ENCODE measurements around the gene TSSC4. TPM values are rescaled to one million over a fixed set of nuclear protein-coding genes. Genes with fewer than 3 reads are reported as not detected.

The TSSC4 gene
- total RNA-seq, 1 experiment from 2014 or later = 35.6 TPM

GRCh38 chr11:2368178-2368850, 32.2 kb upstream of the TSSC4 start:
- no peaks in the 10 kb centered on the region for H3K9me2 ChIP-seq (ENCODE audit: insufficient read depth)
- H4K20me1 ChIP-seq (ENCODE audit: insufficient read depth) = no peaks in the 10 kb centered on the region
- ChIA-PET CTCF (no interaction called here), POLR2A (ENCODE audit: unreplicated experiment) (no interaction called here)
- DNase-seq = no peak
- no peaks in the 10 kb centered on the region for H3K9me3 ChIP-seq (ENCODE audit: insufficient read depth, low read depth)
- BruUV-seq (replicated peaks) = no TSS peak
- peaks cover 2% of the 10 kb centered on the region; the same call in 1 of the 2 replicates for H3K27me3 ChIP-seq (ENCODE audit: insufficient read depth, low read depth)
- no peak overlapping the region for H3K27ac ChIP-seq
- intact Hi-C loops (cut with micrococcal nuclease; ENCODE audit: unreplicated experiment) = loop anchor here (1.0 kb wide), 1 partner anchor 12 kb away; no protein-coding TSS in a partner anchor
- H3K36me3 ChIP-seq (ENCODE audit: low read depth) = no peaks in the 10 kb centered on the region
- H3F3A ChIP-seq (ENCODE audit: insufficient read depth, low read depth) = no peaks in the 10 kb centered on the region
- no peaks in the 10 kb centered on the region for H3K79me2 ChIP-seq (ENCODE audit: low read depth)
- H3K4me1 ChIP-seq (replicated peaks; ENCODE audit: insufficient read depth) = no peaks in the 10 kb centered on the region
- H2AFZ ChIP-seq = no peak overlapping the region
- TF ChIP-seq CTCF (conservative IDR thresholded peaks at IDR 0.05) (no peak), EZH2 (IDR thresholded peaks at IDR 0.05; ENCODE audit: low read depth) (no peak)
- no peak overlapping the region for H3K4me2 ChIP-seq
- H3K4me3 ChIP-seq = no peak overlapping the region

GRCh38 chr11:2368851-2369180, 31.7 kb upstream of the TSSC4 start:
- CTCF ChIA-PET = no interaction called here
- no peak overlapping the region for H2AFZ ChIP-seq
- H3K9me2 ChIP-seq (ENCODE audit: insufficient read depth) = no peaks in the 10 kb centered on the region
- H3K9me3 ChIP-seq (ENCODE audit: insufficient read depth, low read depth) = no peaks in the 10 kb centered on the region
- no peak for TF ChIP-seq CTCF (conservative IDR thresholded peaks at IDR 0.05)
- H3F3A ChIP-seq (ENCODE audit: insufficient read depth, low read depth) = no peaks in the 10 kb centered on the region
- no TSS peak for BruUV-seq (replicated peaks)
- no peak overlapping the region for H3K27ac ChIP-seq
- H3K36me3 ChIP-seq (ENCODE audit: low read depth) = no peaks in the 10 kb centered on the region
- no peaks in the 10 kb centered on the region for H4K20me1 ChIP-seq (ENCODE audit: insufficient read depth)
- H3K4me2 ChIP-seq = no peak overlapping the region
- no peak for DNase-seq
- intact Hi-C loops (cut with micrococcal nuclease; ENCODE audit: unreplicated experiment) = loop anchor here (1.0 kb wide), 1 partner anchor 13 kb away; no protein-coding TSS in a partner anchor
- no peaks in the 10 kb centered on the region; the same call in 1 of the 2 replicates for H3K27me3 ChIP-seq (ENCODE audit: insufficient read depth, low read depth)
- H3K79me2 ChIP-seq (ENCODE audit: low read depth) = no peaks in the 10 kb centered on the region
- POLR2A ChIA-PET (ENCODE audit: unreplicated experiment) = no interaction called here
- H3K4me1 ChIP-seq (replicated peaks; ENCODE audit: insufficient read depth) = no peaks in the 10 kb centered on the region
- H3K4me3 ChIP-seq = no peak overlapping the region

- Histone ChIP-seq H3K9me3 (ENCODE audit: insufficient read depth, low read depth) (no peaks in the 10 kb centered on the region), H3K36me3 (ENCODE audit: low read depth) (no peaks in the 10 kb centered on the region), H2AFZ (no peak overlapping the region), H3K9me2 (ENCODE audit: insufficient read depth) (no peaks in the 10 kb centered on the region), H3K4me2 (no peak overlapping the region), H3K27me3 (ENCODE audit: insufficient read depth, low read depth) (no peaks in the 10 kb centered on the region; the same call in 1 of the 2 replicates), H3K27ac (no peak overlapping the region), H3K79me2 (ENCODE audit: low read depth) (no peaks in the 10 kb centered on the region), H3K4me1 (replicated peaks; ENCODE audit: insufficient read depth) (no peaks in the 10 kb centered on the region), H4K20me1 (ENCODE audit: insufficient read depth) (no peaks in the 10 kb centered on the region), H3K4me3 (no peak overlapping the region), H3F3A (ENCODE audit: insufficient read depth, low read depth) (no peaks in the 10 kb centered on the region)
- no peak for DNase-seq
- no peak for TF ChIP-seq CTCF (conservative IDR thresholded peaks at IDR 0.05)
- TF ChIP-seq EZH2 (IDR thresholded peaks at IDR 0.05; ENCODE audit: low read depth) = no peak
- CTCF ChIA-PET = no interaction called here
- no TSS peak for BruUV-seq (replicated peaks)
- POLR2A ChIA-PET (ENCODE audit: unreplicated experiment) = no interaction called here
- intact Hi-C loops (cut with micrococcal nuclease; ENCODE audit: unreplicated experiment) = no loop called here
These were observed 31.2 kb upstream of the TSSC4 start for GRCh38 chr11:2369320-2369719.

All from PC-9 (cell line).